WTC11 (cell line): ENCODE data around the gene DLL4. TPM values are rescaled to one million over a fixed set of nuclear protein-coding genes. Genes with fewer than 3 reads are reported as not detected.

Experiments
- ATAC-seq: fragments of 200-7000 bp; cut with Tn5 transposase; 2 replicates; pipeline ENCODE4 v1.10.0; 2021; ENCODE audit warnings: mild to moderate bottlenecking, moderate library complexity
- CTCF ChIA-PET: fragments of 300-600 bp; sonication (Branson Sonifier 250); formaldehyde crosslinking; loops from one replicate; lab custom pipeline; 2021; ENCODE audit warnings: antibody characterized with exemption; lab: Charles Lee
- POLR2A ChIA-PET: fragments of 350-600 bp; sonication (Branson Sonifier 250); formaldehyde crosslinking; loops from one replicate; lab custom pipeline; 2021; ENCODE audit warnings: antibody characterized with exemption; lab: Charles Lee
- DNase-seq: peaks from one replicate; pipeline ENCODE4 v3.0.0; 2021; ENCODE audit warnings: low spot score
- H3K27ac Mint-ChIP-seq: 2 replicates; pipeline ENCODE4 v1.8.0; 2021; ENCODE audit warnings: mixed read lengths
- H3K27me3 Mint-ChIP-seq: 2 replicates; pipeline ENCODE4 v1.8.0; 2021; ENCODE audit warnings: low read depth, mild to moderate bottlenecking, moderate library complexity, mixed read lengths
- H3K36me3 Mint-ChIP-seq: 2 replicates; pipeline ENCODE4 v1.8.0; 2021; ENCODE audit warnings: mixed read lengths
- H3K4me1 Mint-ChIP-seq: 2 replicates; pipeline ENCODE4 v1.8.0; 2022; ENCODE audit warnings: mixed read lengths
- H3K4me3 Mint-ChIP-seq: 2 replicates; pipeline ENCODE4 v1.8.0; 2021; ENCODE audit warnings: mild to moderate bottlenecking, moderate library complexity, mixed read lengths
- H3K9me3 Mint-ChIP-seq: 2 replicates; pipeline ENCODE4 v1.8.0; 2021; ENCODE audit warnings: mixed read lengths
- ATF2 ChIP-seq: sonication (generic); formaldehyde crosslinking; IDR thresholded peaks from 2 replicates; pipeline ENCODE4 v1.8.1; 2022; ENCODE audit warnings: low read depth, missing genetic modification reagents, borderline replicate concordance
- CREM ChIP-seq: sonication (generic); formaldehyde crosslinking; IDR thresholded peaks from 2 replicates; pipeline ENCODE4 v1.8.1; 2022; ENCODE audit warnings: mild to moderate bottlenecking, missing genetic modification reagents, moderate library complexity
- E2F4 ChIP-seq: sonication (generic); formaldehyde crosslinking; IDR thresholded peaks from 2 replicates; pipeline ENCODE4 v1.8.1; 2022; ENCODE audit warnings: low read depth, mild to moderate bottlenecking, moderate library complexity, missing genetic modification reagents, borderline replicate concordance
- ESRRA ChIP-seq: sonication (generic); formaldehyde crosslinking; IDR thresholded peaks from 2 replicates; pipeline ENCODE4 v1.8.1; 2022; ENCODE audit warnings: mild to moderate bottlenecking, missing genetic modification reagents, borderline replicate concordance
- ETV6 ChIP-seq: sonication (generic); formaldehyde crosslinking; IDR thresholded peaks from 2 replicates; pipeline ENCODE4 v1.8.1; 2022; ENCODE audit warnings: mild to moderate bottlenecking, missing genetic modification reagents
- FOXK1 ChIP-seq: sonication (generic); formaldehyde crosslinking; IDR thresholded peaks from 2 replicates; pipeline ENCODE4 v1.8.0; 2022; ENCODE audit warnings: mild to moderate bottlenecking, moderate library complexity, missing genetic modification reagents
- FOXP1 ChIP-seq: sonication (generic); formaldehyde crosslinking; IDR thresholded peaks from 2 replicates; pipeline ENCODE4 v1.8.0; 2022; ENCODE audit warnings: missing genetic modification reagents, mild to moderate bottlenecking, moderate library complexity, borderline replicate concordance
- SOX15 ChIP-seq: fragments of 250-450 bp; sonication (Bioruptor Pico); IDR thresholded peaks from 2 replicates; pipeline ENCODE4 v1.9.0; 2021; ENCODE audit warnings: mild to moderate bottlenecking
- USF1 ChIP-seq: sonication (generic); formaldehyde crosslinking; IDR thresholded peaks from 2 replicates; pipeline ENCODE4 v1.8.0; 2022; ENCODE audit warnings: mild to moderate bottlenecking, missing genetic modification reagents
- ZNF416 ChIP-seq: fragments of 250-450 bp; sonication (Bioruptor Pico); IDR thresholded peaks from 2 replicates; pipeline ENCODE4 v1.9.0; 2021; ENCODE audit warnings: mild to moderate bottlenecking, inconsistent platforms
- ZSCAN18 ChIP-seq: fragments of 250-450 bp; sonication (Bioruptor Pico); IDR thresholded peaks from 2 replicates; pipeline ENCODE4 v2.1.2; 2022; ENCODE audit warnings: mild to moderate bottlenecking, moderate library complexity
- total RNA-seq: library from RNA; stranded (reverse); gene quantifications from 3 replicates; pipeline ENCODE4 v1.2.3, GENCODE V29; 2021
- TF ChIP-seq, protein P1 (sequence below): fragments of 250-450 bp; sonication (Bioruptor Pico); IDR thresholded peaks from 2 replicates; pipeline ENCODE4 v1.9.0; 2021; ENCODE audit warnings: mild to moderate bottlenecking

DLL4 gene
- total RNA-seq, 1 experiment from 2014 or later = 0.94 TPM

- TF ChIP-seq FOXK1 (CRISPR knock-in tag) (no peak), FOXP1 (no peak), ZNF416 (CRISPR knock-in tag) (no peak), ZSCAN18 (no peak), ESRRA (CRISPR knock-in tag) (no peak), CREM (CRISPR knock-in tag) (no peak), USF1 (CRISPR knock-in tag) (no peak)
Observed at GRCh38 chr15:40932156-40932555, 3.0 kb downstream of the DLL4 start (continued).

GRCh38 chr15:40932649-40933516 lies 3.7 kb downstream of the DLL4 start:
- POLR2A ChIA-PET = interaction anchor here (8.7 kb wide), 1 partner anchor 21 kb away, joined by 73 read pairs; the partner anchor contains the start of gene CHAC1
- Mint-ChIP-seq H3K27ac (no peak overlapping the region), H3K4me3 (no peak overlapping the region), H3K9me3 (no peaks in the 10 kb centered on the region), H3K27me3 (peaks cover 62% of the 10 kb centered on the region), H3K4me1 (peaks cover 20% of the 10 kb centered on the region), H3K36me3 (no peaks in the 10 kb centered on the region)
- no peak for ATAC-seq
- CTCF ChIA-PET = interaction anchor here (0.6 to 10.6 kb wide), 6 partner anchors 7 to 75 kb away, joined by 4 to 203 read pairs (median 30); no protein-coding TSS in a partner anchor
- TF ChIP-seq SOX15 (CRISPR knock-in tag) = no peak
- no peak for DNase-seq

DNA sequence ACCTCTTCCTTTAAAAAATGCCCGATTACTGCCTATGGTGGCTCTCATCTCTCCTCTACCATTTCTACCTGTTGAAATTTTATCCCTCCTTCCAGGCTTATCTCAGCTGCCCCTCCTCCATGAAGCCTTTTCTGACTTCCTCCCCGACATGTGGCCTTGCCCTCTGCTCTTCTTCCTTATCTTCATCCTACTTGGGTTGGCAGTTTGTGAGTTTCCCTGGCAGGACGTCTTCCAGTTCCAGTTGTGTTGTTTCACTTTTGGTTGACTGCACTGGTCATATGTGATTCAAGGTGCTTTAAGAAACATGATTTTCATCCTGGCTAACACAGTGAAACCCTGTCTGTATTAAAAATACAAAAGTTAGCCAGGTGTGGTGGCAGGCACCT lies 4.4 kb downstream of the DLL4 start:
- Mint-ChIP-seq H3K27ac (no peak overlapping the region), H3K9me3 (no peaks in the 10 kb centered on the region), H3K4me3 (no peak overlapping the region), H3K4me1 (peaks cover 24% of the 10 kb centered on the region), H3K27me3 (peaks cover 56% of the 10 kb centered on the region), H3K36me3 (no peaks in the 10 kb centered on the region)
- ChIA-PET CTCF (interaction anchor here (1.2 to 6.6 kb wide), 3 partner anchors 30 to 251 kb away, joined by 4 to 53 read pairs (median 8); no protein-coding TSS in a partner anchor), POLR2A (no interaction called here)
- TF ChIP-seq ESRRA (CRISPR knock-in tag) (no peak), E2F4 (CRISPR knock-in tag) (no peak), ETV6 (CRISPR knock-in tag) (no peak), ATF2 (CRISPR knock-in tag) (no peak)
- TF ChIP-seq, protein P1, sequence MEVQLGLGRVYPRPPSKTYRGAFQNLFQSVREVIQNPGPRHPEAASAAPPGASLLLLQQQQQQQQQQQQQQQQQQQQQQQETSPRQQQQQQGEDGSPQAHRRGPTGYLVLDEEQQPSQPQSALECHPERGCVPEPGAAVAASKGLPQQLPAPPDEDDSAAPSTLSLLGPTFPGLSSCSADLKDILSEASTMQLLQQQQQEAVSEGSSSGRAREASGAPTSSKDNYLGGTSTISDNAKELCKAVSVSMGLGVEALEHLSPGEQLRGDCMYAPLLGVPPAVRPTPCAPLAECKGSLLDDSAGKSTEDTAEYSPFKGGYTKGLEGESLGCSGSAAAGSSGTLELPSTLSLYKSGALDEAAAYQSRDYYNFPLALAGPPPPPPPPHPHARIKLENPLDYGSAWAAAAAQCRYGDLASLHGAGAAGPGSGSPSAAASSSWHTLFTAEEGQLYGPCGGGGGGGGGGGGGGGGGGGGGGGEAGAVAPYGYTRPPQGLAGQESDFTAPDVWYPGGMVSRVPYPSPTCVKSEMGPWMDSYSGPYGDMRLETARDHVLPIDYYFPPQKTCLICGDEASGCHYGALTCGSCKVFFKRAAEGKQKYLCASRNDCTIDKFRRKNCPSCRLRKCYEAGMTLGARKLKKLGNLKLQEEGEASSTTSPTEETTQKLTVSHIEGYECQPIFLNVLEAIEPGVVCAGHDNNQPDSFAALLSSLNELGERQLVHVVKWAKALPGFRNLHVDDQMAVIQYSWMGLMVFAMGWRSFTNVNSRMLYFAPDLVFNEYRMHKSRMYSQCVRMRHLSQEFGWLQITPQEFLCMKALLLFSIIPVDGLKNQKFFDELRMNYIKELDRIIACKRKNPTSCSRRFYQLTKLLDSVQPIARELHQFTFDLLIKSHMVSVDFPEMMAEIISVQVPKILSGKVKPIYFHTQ (CRISPR knock-in tag) = no peak
- no peak for ATAC-seq
- DNase-seq = no peak
